ENCODE data around the gene SSC4D. TPM values are rescaled to one million over a fixed set of nuclear protein-coding genes. Genes with fewer than 3 reads are reported as not detected.
"Not testable (repeated sequence)": the region's sequence is repeated elsewhere in the genome, so short reads cannot be mapped to it uniquely, and the experiment has no call there.

SSC4D gene
- total and polyA plus RNA-seq, 2 donors (not counting 1 experiment from before 2014, with no cell fraction given), result 0.33 to 0.42 TPM

DNA sequence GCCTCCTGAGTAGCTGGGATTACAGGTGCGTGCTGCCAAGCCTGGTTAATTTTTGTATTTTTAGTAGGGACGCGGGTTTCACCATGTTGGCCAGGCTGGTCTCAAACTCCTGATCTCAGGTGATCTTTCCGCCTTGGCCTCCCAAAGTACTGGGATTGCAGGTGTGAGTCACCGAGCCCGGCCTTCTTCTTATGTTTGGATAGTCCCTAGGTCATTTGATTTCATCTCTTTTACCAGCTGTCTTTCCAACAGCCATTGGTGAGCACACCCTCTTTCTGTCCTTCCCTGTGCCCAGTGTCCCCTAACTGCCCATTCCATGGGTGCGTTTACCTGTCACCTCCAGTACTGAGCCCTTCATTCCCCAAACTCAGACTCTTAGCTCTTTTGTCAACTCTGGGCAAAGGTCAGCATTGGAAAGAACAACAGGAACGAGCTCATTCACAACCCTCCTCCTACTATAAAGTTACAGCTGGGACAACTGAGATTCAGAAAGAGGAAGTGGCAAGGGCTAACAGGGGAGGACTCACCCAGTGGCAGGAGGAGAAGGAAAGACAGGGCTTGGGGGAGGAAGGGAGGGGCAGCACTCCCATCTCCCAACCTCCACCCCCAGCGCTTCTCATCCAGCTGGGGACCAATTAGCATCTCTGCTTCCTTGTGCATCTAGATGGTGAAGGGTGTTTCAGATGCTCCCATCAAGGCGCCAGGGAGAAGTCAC is 5.6 kb downstream of the SSC4D start:
- Histone ChIP-seq H4K20me1 (ENCODE audit: control insufficient read depth, extremely low read depth, insufficient read depth, low read length) (no peaks in the 10 kb centered on the region), H3K9ac (ENCODE audit: insufficient read depth, low read length) (no peak overlapping the region), H2AFZ (ENCODE audit: low read length) (no peak overlapping the region), H3K9me3 (ENCODE audit: control insufficient read depth, insufficient read depth, low read depth, low read length) (no peaks in the 10 kb centered on the region), H3K4me2 (ENCODE audit: extremely low read depth, insufficient read depth, low read length) (no peak overlapping the region), H3K79me2 (ENCODE audit: control insufficient read depth, insufficient read depth, low read length) (no peaks in the 10 kb centered on the region), H3K36me3 (ENCODE audit: control insufficient read depth, insufficient read depth, low read length) (no peaks in the 10 kb centered on the region), H3K27me3 (ENCODE audit: control insufficient read depth, insufficient read depth, low read length) (no peaks in the 10 kb centered on the region), H3K4me3 (replicated peaks in 1 of 4; ENCODE audit: control extremely low read depth in 1 of 4, insufficient read depth in 1 of 4, low read depth in 3 of 4, low read length in 4 of 4) (no peak overlapping the region), H3K27ac (ENCODE audit: insufficient read depth, low read length) (no peak overlapping the region), H3K4me1 (ENCODE audit: control insufficient read depth, extremely low read depth, insufficient read depth, low read length) (no peaks in the 10 kb centered on the region)
- TF ChIP-seq EZH2 (IDR thresholded peaks at IDR 0.05; ENCODE audit: low read length, missing control alignments) (no peak), CTCF (conservative IDR thresholded peaks at IDR 0.05 in 1 of 2, IDR thresholded peaks at IDR 0.05 in 1 of 2; ENCODE audit: low read depth in 1 of 2, low read length in 2 of 2) (no peak)
- no peak for DNase-seq (ENCODE audit: low read depth in 2 of 2)

DNA sequence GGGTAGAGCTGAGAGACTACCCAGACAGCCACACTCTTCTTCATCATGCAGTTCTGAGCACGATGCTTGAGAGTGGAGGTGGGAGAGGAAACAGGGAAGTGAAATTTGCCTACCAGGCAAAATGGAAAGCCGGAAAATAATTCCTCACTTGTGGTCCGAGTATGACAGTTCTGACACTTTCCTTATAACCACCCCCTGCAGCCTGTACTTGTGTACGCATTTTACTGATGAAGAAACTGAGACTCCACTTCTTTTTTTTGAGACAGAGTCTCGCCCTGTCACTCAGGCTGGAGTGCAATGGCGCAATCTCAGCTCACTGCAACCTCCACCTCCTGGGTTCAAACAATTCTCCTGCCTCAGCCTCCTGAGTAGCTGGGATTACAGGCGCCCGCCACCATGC is 6.4 kb downstream of the SSC4D start:
- not testable (repeated sequence) for H3K4me1 ChIP-seq (ENCODE audit: control insufficient read depth, extremely low read depth, insufficient read depth, low read length); H2AFZ ChIP-seq (ENCODE audit: low read length); DNase-seq (ENCODE audit: low read depth in 2 of 2); H3K79me2 ChIP-seq (ENCODE audit: control insufficient read depth, insufficient read depth, low read length); H3K9ac ChIP-seq (ENCODE audit: insufficient read depth, low read length); H3K36me3 ChIP-seq (ENCODE audit: control insufficient read depth, insufficient read depth, low read length); H4K20me1 ChIP-seq (ENCODE audit: control insufficient read depth, extremely low read depth, insufficient read depth, low read length); H3K27me3 ChIP-seq (ENCODE audit: control insufficient read depth, insufficient read depth, low read length); H3K4me3 ChIP-seq (replicated peaks in 1 of 4; ENCODE audit: control extremely low read depth in 1 of 4, insufficient read depth in 1 of 4, low read depth in 3 of 4, low read length in 4 of 4); H3K4me2 ChIP-seq (ENCODE audit: extremely low read depth, insufficient read depth, low read length); H3K9me3 ChIP-seq (ENCODE audit: control insufficient read depth, insufficient read depth, low read depth, low read length); H3K27ac ChIP-seq (ENCODE audit: insufficient read depth, low read length)

DNA sequence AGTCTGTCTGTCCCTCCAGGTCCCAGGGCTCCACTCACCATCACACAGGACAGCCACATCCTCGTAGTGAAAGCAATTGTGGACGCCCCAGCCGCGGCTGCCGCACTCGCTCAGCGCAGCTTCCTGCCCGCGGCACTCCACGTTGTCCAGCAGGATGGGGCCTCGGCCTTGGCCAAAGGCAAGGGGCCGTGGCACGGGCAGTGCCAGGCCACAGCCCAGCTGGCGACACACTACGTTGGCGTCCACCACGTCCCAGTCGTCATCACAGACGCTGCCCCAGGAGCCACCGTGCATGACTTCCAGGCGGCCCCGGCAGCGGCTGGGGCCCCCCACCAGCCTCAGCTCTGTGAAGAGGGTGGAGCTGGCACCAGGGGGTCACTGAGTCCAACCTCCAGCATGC is 9.2 kb downstream of the SSC4D start:
- Histone ChIP-seq H4K20me1 (ENCODE audit: control insufficient read depth, extremely low read depth, insufficient read depth, low read length) (no peaks in the 10 kb centered on the region), H3K4me1 (ENCODE audit: control insufficient read depth, extremely low read depth, insufficient read depth, low read length) (no peaks in the 10 kb centered on the region), H3K27me3 (ENCODE audit: control insufficient read depth, insufficient read depth, low read length) (no peaks in the 10 kb centered on the region), H3K27ac (ENCODE audit: insufficient read depth, low read length) (no peak overlapping the region), H2AFZ (ENCODE audit: low read length) (no peak overlapping the region), H3K9ac (ENCODE audit: insufficient read depth, low read length) (no peak overlapping the region), H3K4me2 (ENCODE audit: extremely low read depth, insufficient read depth, low read length) (no peak overlapping the region), H3K9me3 (ENCODE audit: control insufficient read depth, insufficient read depth, low read depth, low read length) (no peaks in the 10 kb centered on the region), H3K79me2 (ENCODE audit: control insufficient read depth, insufficient read depth, low read length) (no peaks in the 10 kb centered on the region), H3K4me3 (replicated peaks in 1 of 4; ENCODE audit: control extremely low read depth in 1 of 4, insufficient read depth in 1 of 4, low read depth in 3 of 4, low read length in 4 of 4) (no peak overlapping the region), H3K36me3 (ENCODE audit: control insufficient read depth, insufficient read depth, low read length) (no peaks in the 10 kb centered on the region)
- TF ChIP-seq CTCF (conservative IDR thresholded peaks at IDR 0.05 in 1 of 2, IDR thresholded peaks at IDR 0.05 in 1 of 2; ENCODE audit: low read depth in 1 of 2, low read length in 2 of 2) (no peak), EZH2 (IDR thresholded peaks at IDR 0.05; ENCODE audit: low read length, missing control alignments) (no peak)
- no peak for DNase-seq (ENCODE audit: low read depth in 2 of 2)
